ENCODE data around the gene AOC1. TPM values are rescaled to one million over a fixed set of nuclear protein-coding genes. Genes with fewer than 3 reads are reported as not detected.
"Not testable (repeated sequence)": the region's sequence is repeated elsewhere in the genome, so short reads cannot be mapped to it uniquely, and the experiment has no call there.

Gene AOC1
- total RNA-seq = not detected in 2 replicates

GRCh38 chr7:150852371-150852905 is at the start of gene AOC1:
Gene AOC1, plus strand, starts transcription at chr7:150852517. Its CDS starts 3,954 bp downstream, at chr7:150856471.
- no peak for DNase-seq (ENCODE audit: low read depth, low spot score)

GRCh38 chr7:150803161-150803860 is 49.0 kb upstream of the AOC1 start:
- DNase-seq (ENCODE audit: low read depth, low spot score) = no peak

- DNase-seq (ENCODE audit: low read depth, low spot score) = no peak
Observed at GRCh38 chr7:150804802-150805201, 47.5 kb upstream of the AOC1 start.

- no peak for DNase-seq (ENCODE audit: low read depth, low spot score)
Observed at GRCh38 chr7:150805864-150806263, 46.5 kb upstream of the AOC1 start.

- no peak for DNase-seq (ENCODE audit: low read depth, low spot score)
Observed at GRCh38 chr7:150806454-150806853, 45.9 kb upstream of the AOC1 start.

- no peak for DNase-seq (ENCODE audit: low read depth, low spot score)
Observed at GRCh38 chr7:150806863-150807262, 45.5 kb upstream of the AOC1 start.

- not testable (repeated sequence) for DNase-seq (ENCODE audit: low read depth, low spot score)
Observed at GRCh38 chr7:150807616-150808438, 44.5 kb upstream of the AOC1 start.

GRCh38 chr7:150814328-150815001 is 37.9 kb upstream of the AOC1 start:
- DNase-seq (ENCODE audit: low read depth, low spot score) = no peak

- no peak for DNase-seq (ENCODE audit: low read depth, low spot score)
Observed at GRCh38 chr7:150818971-150819370, 33.3 kb upstream of the AOC1 start.

- DNase-seq (ENCODE audit: low read depth, low spot score) = no peak
Observed at GRCh38 chr7:150820148-150820547, 32.2 kb upstream of the AOC1 start.

- DNase-seq (ENCODE audit: low read depth, low spot score) = no peak
Observed at GRCh38 chr7:150820578-150821198, 31.6 kb upstream of the AOC1 start.

GRCh38 chr7:150823043-150823442 is 29.3 kb upstream of the AOC1 start:
- no peak for DNase-seq (ENCODE audit: low read depth, low spot score)

GRCh38 chr7:150823484-150824126 is 28.7 kb upstream of the AOC1 start:
- DNase-seq (ENCODE audit: low read depth, low spot score) = no peak

- DNase-seq (ENCODE audit: low read depth, low spot score) = no peak
Observed at GRCh38 chr7:150824379-150825177, 27.7 kb upstream of the AOC1 start.

GRCh38 chr7:150826061-150826849 is 26.1 kb upstream of the AOC1 start:
- no peak for DNase-seq (ENCODE audit: low read depth, low spot score)

- no peak for DNase-seq (ENCODE audit: low read depth, low spot score)
Observed at GRCh38 chr7:150828384-150828783, 23.9 kb upstream of the AOC1 start.

GRCh38 chr7:150829426-150829825 is 22.9 kb upstream of the AOC1 start:
- no peak for DNase-seq (ENCODE audit: low read depth, low spot score)

- DNase-seq (ENCODE audit: low read depth, low spot score) = no peak
Observed at GRCh38 chr7:150830937-150831336, 21.4 kb upstream of the AOC1 start.

- no peak for DNase-seq (ENCODE audit: low read depth, low spot score)
Observed at GRCh38 chr7:150831851-150832250, 20.5 kb upstream of the AOC1 start.
